Measurements from ENCODE around the gene NES. TPM values are rescaled to one million over a fixed set of nuclear protein-coding genes. Genes with fewer than 3 reads are reported as not detected.

The NES gene
- polyA plus RNA-seq, 3 donors, result 3.5 to 38.3 (median 32.1) TPM

GRCh38 chr1:156655904-156656516 lies 21.2 kb downstream of the NES start:
- no peak overlapping the region for H3K27ac ChIP-seq (ENCODE audit: low read depth, low read length)
- 52 to 66% (median 65%) methylated on average over 9 of the region's 9 CpGs for WGBS, 3 donors

- 58 to 63% (median 62%) methylated on average over 2 of the region's 2 CpGs for WGBS, 3 donors
- H3K27ac ChIP-seq (ENCODE audit: low read depth, low read length), result no peak overlapping the region
These were observed 21.9 kb downstream of the NES start for GRCh38 chr1:156655151-156655903.

GRCh38 chr1:156654700-156655099 lies 22.5 kb downstream of the NES start:
- H3K27ac ChIP-seq (ENCODE audit: low read depth, low read length), result no peak overlapping the region
- 58 to 67% (median 66%) methylated on average over 1 of the region's 1 CpG for WGBS, 3 donors

GRCh38 chr1:156652992-156653355 lies 24.2 kb downstream of the NES start:
- WGBS, 3 donors, result 80 to 87% (median 84%) methylated on average over 9 of the region's 9 CpGs
- H3K27ac ChIP-seq (ENCODE audit: low read depth, low read length), result no peak overlapping the region

- no peak overlapping the region for H3K27ac ChIP-seq (ENCODE audit: low read depth, low read length)
- WGBS, 3 donors, result 41 to 48% (median 48%) methylated on average over 14 to 16 of the region's 16 CpGs
These were observed 24.8 kb downstream of the NES start for GRCh38 chr1:156652131-156652991.

GRCh38 chr1:156648951-156649350 lies 28.3 kb downstream of the NES start:
- H3K27ac ChIP-seq (ENCODE audit: low read depth, low read length), result no peak overlapping the region
- 18 to 30% (median 30%) methylated on average over 2 of the region's 2 CpGs for WGBS, 3 donors

- H3K27ac ChIP-seq (ENCODE audit: low read depth, low read length), result no peak overlapping the region
- WGBS, 3 donors, result 79 to 80% (median 80%) methylated on average over 10 of the region's 10 CpGs
These were observed 28.7 kb downstream of the NES start for GRCh38 chr1:156648496-156648895.

GRCh38 chr1:156647351-156647750 lies 29.9 kb downstream of the NES start:
- no peak overlapping the region for H3K27ac ChIP-seq (ENCODE audit: low read depth, low read length)
- WGBS, 3 donors, result 74 to 80% (median 80%) methylated on average over 10 of the region's 10 CpGs

GRCh38 chr1:156646738-156647211 lies 30.4 kb downstream of the NES start:
- 5 to 22% (median 15%) methylated on average over 44 to 51 of the region's 51 CpGs for WGBS, 3 donors

GRCh38 chr1:156645666-156646065 lies 31.5 kb downstream of the NES start:
- H3K27ac ChIP-seq (ENCODE audit: low read depth, low read length), result no peak overlapping the region
- WGBS, 3 donors, result 84 to 90% (median 87%) methylated on average over 1 of the region's 1 CpG

More at GRCh38 chr1:156646738-156647211, 30.4 kb downstream of the NES start:
- H3K27ac ChIP-seq (ENCODE audit: low read depth, low read length), result no peak overlapping the region

- WGBS, 3 donors, result 40 to 57% (median 43%) methylated on average over 3 of the region's 3 CpGs
- H3K27ac ChIP-seq (ENCODE audit: low read depth, low read length), result no peak overlapping the region
These were observed 32.2 kb downstream of the NES start for GRCh38 chr1:156645056-156645455.

- no peak overlapping the region for H3K27ac ChIP-seq (ENCODE audit: low read depth, low read length)
- WGBS, 3 donors, result 22 to 41% (median 39%) methylated on average over 1 of the region's 1 CpG
These were observed 32.6 kb downstream of the NES start for GRCh38 chr1:156644640-156645039.

- H3K27ac ChIP-seq (ENCODE audit: low read depth, low read length), result no peak overlapping the region
- WGBS, 3 donors, result 80 to 89% (median 82%) methylated on average over 3 of the region's 3 CpGs
These were observed 33.1 kb downstream of the NES start for GRCh38 chr1:156644146-156644545.

GRCh38 chr1:156643778-156644092 lies 33.5 kb downstream of the NES start:
- no peak overlapping the region for H3K27ac ChIP-seq (ENCODE audit: low read depth, low read length)
- 53 to 66% (median 56%) methylated on average over 7 of the region's 7 CpGs for WGBS, 3 donors

- no peak overlapping the region for H3K27ac ChIP-seq (ENCODE audit: low read depth, low read length)
- 51 to 65% (median 60%) methylated on average over 7 of the region's 7 CpGs for WGBS, 3 donors
These were observed 34.0 kb downstream of the NES start for GRCh38 chr1:156643049-156643777.

- WGBS, 3 donors, result 10 to 19% (median 18%) methylated on average over 40 of the region's 40 CpGs
- no peak overlapping the region for H3K27ac ChIP-seq (ENCODE audit: low read depth, low read length)
These were observed 34.8 kb downstream of the NES start for GRCh38 chr1:156642265-156643048.

GRCh38 chr1:156641761-156642264 lies 35.4 kb downstream of the NES start, which contains the start of gene BCAN:
BCAN (plus strand) TSS chr1:156642117; CDS start chr1:156646055, 3,938 bp downstream.
- no peak within 1 kb of the TSS for H3K27ac ChIP-seq (ENCODE audit: low read depth, low read length)
- WGBS, 3 donors, result 0 to 1% (median 1%) methylated on average over 37 to 46 of the region's 46 CpGs

Data from adipose tissue (tissue), 3 donors.